ENCODE results near the gene KMT2A. TPM values are rescaled to one million over a fixed set of nuclear protein-coding genes. Genes with fewer than 3 reads are reported as not detected.
"Not testable (repeated sequence)": the region's sequence is repeated elsewhere in the genome, so short reads cannot be mapped to it uniquely, and the experiment has no call there.

Gene KMT2A
- total RNA-seq, 1 experiment from 2014 or later, result 33.2 TPM

- Histone ChIP-seq H3K4me1 (peaks cover 3% of the 10 kb centered on the region), H3K27ac (no peak overlapping the region), H3K27me3 (no peaks in the 10 kb centered on the region), H3K36me3 (peaks cover 5% of the 10 kb centered on the region; the same call in 1 of the 2 replicates), H3K4me3 (no peak overlapping the region), H3K9me3 (replicated peaks) (no peaks in the 10 kb centered on the region)
- no peak for DNase-seq
Observed at GRCh38 chr11:118442908-118443589, 6.8 kb downstream of the KMT2A start.

DNA sequence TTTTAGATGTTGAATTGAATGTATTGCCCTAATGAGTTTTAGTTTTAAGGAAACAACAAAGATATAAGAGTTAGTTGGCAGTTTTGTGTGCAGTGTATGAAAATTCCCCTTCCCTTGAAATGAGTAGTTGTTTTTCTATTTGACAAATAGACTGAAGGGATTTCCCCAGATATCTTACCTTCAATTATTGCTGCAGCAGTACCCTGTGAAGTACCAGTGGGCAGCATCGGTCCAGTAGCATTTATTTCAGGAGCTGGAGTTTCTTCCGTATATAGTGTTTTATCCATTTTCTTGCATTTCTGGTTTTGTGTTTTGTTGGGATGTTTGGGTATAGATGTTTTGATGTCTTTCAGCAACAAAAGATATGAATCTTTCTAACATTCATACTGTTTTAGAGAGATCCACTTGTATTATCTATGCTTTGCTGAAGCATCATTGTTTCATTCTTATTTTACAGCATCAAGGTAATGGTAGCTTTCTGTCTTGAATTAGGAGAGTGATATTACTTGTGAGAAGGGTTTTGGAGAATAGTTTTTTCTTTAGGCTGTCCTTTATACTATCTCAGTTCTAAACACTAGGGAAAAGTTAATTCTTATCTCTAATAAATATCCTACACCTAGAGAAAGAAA, 7.4 kb downstream of the KMT2A start:
- Histone ChIP-seq H3K36me3 (peaks cover 5% of the 10 kb centered on the region; the same call in 1 of the 2 replicates), H3K4me1 (peaks cover 3% of the 10 kb centered on the region), H3K27me3 (no peaks in the 10 kb centered on the region), H3K27ac (no peak overlapping the region), H3K9me3 (replicated peaks) (no peaks in the 10 kb centered on the region), H3K4me3 (no peak overlapping the region)
- no peak for DNase-seq

- DNase-seq, result no peak
- no peaks in the 10 kb centered on the region for H3K9me3 ChIP-seq (replicated peaks)
- no peak overlapping the region for H3K27ac ChIP-seq
- no peaks in the 10 kb centered on the region for H3K4me1 ChIP-seq
- H3K36me3 ChIP-seq, result peaks cover 9% of the 10 kb centered on the region; the same call in 1 of the 2 replicates
- no peaks in the 10 kb centered on the region for H3K27me3 ChIP-seq
- no peak overlapping the region for H3K4me3 ChIP-seq
Observed at GRCh38 chr11:118447423-118447822, 11.1 kb downstream of the KMT2A start.

DNA sequence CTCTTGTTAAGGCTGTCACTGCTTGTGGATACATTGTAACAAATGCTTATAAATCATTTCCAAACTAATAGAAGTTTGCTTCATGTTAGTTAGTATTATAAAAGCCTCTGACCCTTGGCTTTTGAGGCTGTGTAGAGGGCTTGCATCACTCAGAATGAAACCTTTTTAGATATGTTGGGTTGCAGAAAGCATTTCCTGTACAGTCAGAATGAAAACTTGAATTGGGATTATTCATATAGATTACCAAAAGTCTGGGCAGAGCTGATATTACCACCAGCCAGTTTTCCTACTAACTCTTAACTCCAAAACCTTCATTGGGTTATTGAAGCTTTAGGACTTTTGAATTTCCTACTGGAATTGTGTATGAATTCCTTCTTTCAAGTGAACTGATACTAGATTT, 12.0 kb downstream of the KMT2A start:
- no peaks in the 10 kb centered on the region for H3K4me1 ChIP-seq
- H3K27me3 ChIP-seq, result no peaks in the 10 kb centered on the region
- H3K27ac ChIP-seq, result no peak overlapping the region
- H3K9me3 ChIP-seq (replicated peaks), result no peaks in the 10 kb centered on the region
- DNase-seq, result no peak
- H3K4me3 ChIP-seq, result no peak overlapping the region
- peaks cover 9% of the 10 kb centered on the region; the same call in 1 of the 2 replicates for H3K36me3 ChIP-seq

DNA sequence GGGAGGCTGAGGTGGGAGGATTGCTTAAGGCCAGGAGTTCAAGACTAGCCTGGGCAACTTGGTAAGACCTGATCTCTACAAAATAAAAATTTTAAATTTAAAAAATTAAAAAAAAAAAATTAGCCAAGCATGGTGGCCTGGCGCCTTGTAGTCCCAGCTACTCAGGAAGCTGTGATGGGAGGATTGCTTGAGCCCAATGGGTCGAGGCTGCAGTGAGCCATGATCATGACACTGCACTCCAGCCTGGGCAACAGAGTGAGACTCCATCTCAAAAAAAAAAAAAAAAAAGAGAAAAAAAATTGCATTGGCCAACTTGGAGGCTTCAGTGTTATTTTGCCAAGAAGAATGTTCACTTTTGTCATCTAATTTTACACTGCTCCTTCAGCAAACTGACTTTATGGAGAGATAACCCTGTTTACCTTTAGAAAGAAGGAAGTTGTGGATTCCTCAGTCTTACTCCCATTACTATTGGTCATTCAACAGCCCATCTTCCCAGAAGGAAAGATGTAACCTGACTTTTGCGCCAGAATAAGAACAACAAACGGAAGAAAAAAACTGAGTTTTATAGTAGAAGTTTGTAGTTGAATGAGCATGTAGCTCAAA, 13.1 kb downstream of the KMT2A start:
- Histone ChIP-seq H3K4me3 (no peak overlapping the region), H3K27ac (no peak overlapping the region), H3K4me1 (no peaks in the 10 kb centered on the region), H3K9me3 (replicated peaks) (no peaks in the 10 kb centered on the region), H3K27me3 (no peaks in the 10 kb centered on the region), H3K36me3 (peaks cover 9% of the 10 kb centered on the region; the same call in 1 of the 2 replicates)
- DNase-seq, result no peak

GRCh38 chr11:118450451-118450850, 14.2 kb downstream of the KMT2A start:
- Histone ChIP-seq H3K4me1 (no peaks in the 10 kb centered on the region), H3K9me3 (replicated peaks) (no peaks in the 10 kb centered on the region), H3K27me3 (no peaks in the 10 kb centered on the region), H3K27ac (no peak overlapping the region), H3K4me3 (no peak overlapping the region), H3K36me3 (peaks cover 9% of the 10 kb centered on the region; the same call in 1 of the 2 replicates)
- no peak for DNase-seq

GRCh38 chr11:118462178-118462577, 25.9 kb downstream of the KMT2A start:
- Histone ChIP-seq H3K36me3 (no peaks in the 10 kb centered on the region), H3K27me3 (no peaks in the 10 kb centered on the region), H3K4me1 (no peaks in the 10 kb centered on the region), H3K27ac (no peak overlapping the region), H3K4me3 (no peak overlapping the region), H3K9me3 (replicated peaks) (no peaks in the 10 kb centered on the region)
- DNase-seq, result no peak

GRCh38 chr11:118468968-118469367, 32.7 kb downstream of the KMT2A start:
- not testable (repeated sequence) for H3K36me3 ChIP-seq; H3K9me3 ChIP-seq (replicated peaks)

GRCh38 chr11:118471030-118471429, 34.7 kb downstream of the KMT2A start:
- Histone ChIP-seq H3K4me1 (no peaks in the 10 kb centered on the region), H3K36me3 (peaks cover 3% of the 10 kb centered on the region), H3K4me3 (no peak overlapping the region), H3K27me3 (no peaks in the 10 kb centered on the region), H3K27ac (no peak overlapping the region), H3K9me3 (replicated peaks) (no peaks in the 10 kb centered on the region)
- DNase-seq, result no peak

More at GRCh38 chr11:118468968-118469367, 32.7 kb downstream of the KMT2A start:
- not testable (repeated sequence) for H3K4me1 ChIP-seq, H3K4me3 ChIP-seq, DNase-seq, H3K27ac ChIP-seq, H3K27me3 ChIP-seq

DNA sequence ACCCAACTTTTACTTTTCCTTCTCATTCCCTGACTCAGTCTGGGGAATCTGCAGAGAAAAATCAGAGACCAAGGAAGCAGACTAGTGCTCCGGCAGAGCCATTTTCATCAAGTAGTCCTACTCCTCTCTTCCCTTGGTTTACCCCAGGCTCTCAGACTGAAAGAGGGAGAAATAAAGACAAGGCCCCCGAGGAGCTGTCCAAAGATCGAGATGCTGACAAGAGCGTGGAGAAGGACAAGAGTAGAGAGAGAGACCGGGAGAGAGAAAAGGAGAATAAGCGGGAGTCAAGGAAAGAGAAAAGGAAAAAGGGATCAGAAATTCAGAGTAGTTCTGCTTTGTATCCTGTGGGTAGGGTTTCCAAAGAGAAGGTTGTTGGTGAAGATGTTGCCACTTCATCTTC, 37.2 kb downstream of the KMT2A start:
- Histone ChIP-seq H3K4me3 (no peak overlapping the region), H3K4me1 (peaks cover 8% of the 10 kb centered on the region), H3K27me3 (no peaks in the 10 kb centered on the region), H3K36me3 (peaks cover 18% of the 10 kb centered on the region), H3K27ac (no peak overlapping the region), H3K9me3 (replicated peaks) (no peaks in the 10 kb centered on the region)
- no peak for DNase-seq

- no peaks in the 10 kb centered on the region for H3K27me3 ChIP-seq
- peak; percentile 64 to 70 for DNase-seq
- no peak overlapping the region for H3K4me3 ChIP-seq
- peaks cover 40% of the 10 kb centered on the region for H3K36me3 ChIP-seq
- H3K4me1 ChIP-seq, result peaks cover 8% of the 10 kb centered on the region
- H3K9me3 ChIP-seq (replicated peaks), result no peaks in the 10 kb centered on the region
- peak overlapping the region; percentile 43 for H3K27ac ChIP-seq
Observed at GRCh38 chr11:118476676-118477075, 40.4 kb downstream of the KMT2A start.

DNA sequence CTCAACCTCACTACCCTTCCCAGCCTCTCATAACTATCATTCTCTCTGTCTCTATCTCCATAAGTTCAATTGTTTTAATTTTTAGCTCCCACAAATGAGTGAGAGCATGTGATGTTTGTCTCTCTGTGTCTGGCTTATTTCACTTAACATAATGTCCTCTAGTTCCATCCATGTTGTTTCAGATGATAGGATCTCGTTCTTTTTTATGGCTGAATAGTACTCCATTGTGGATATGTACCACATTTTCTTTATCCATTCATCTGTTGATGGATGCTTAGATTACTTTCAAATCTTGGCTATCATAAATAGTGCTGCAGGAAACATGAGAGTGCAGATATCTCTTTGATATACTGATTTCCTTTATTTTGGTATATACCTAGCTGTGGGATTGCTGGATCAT, 44.9 kb downstream of the KMT2A start:
- H3K4me1 ChIP-seq; DNase-seq; H3K27me3 ChIP-seq; H3K27ac ChIP-seq; H3K4me3 ChIP-seq; H3K9me3 ChIP-seq (replicated peaks): not testable (repeated sequence)
- H3K36me3 ChIP-seq, result peaks cover 48% of the 10 kb centered on the region

GRCh38 chr11:118484405-118484804, 48.1 kb downstream of the KMT2A start:
- Histone ChIP-seq H3K4me3 (no peak overlapping the region), H3K9me3 (replicated peaks) (no peaks in the 10 kb centered on the region), H3K36me3 (peaks cover 33% of the 10 kb centered on the region), H3K27me3 (no peaks in the 10 kb centered on the region), H3K27ac (no peak overlapping the region), H3K4me1 (no peaks in the 10 kb centered on the region)
- DNase-seq, result no peak

GRCh38 chr11:118485273-118485672, 49.0 kb downstream of the KMT2A start:
- Histone ChIP-seq H3K36me3 (peaks cover 38% of the 10 kb centered on the region), H3K4me3 (no peak overlapping the region), H3K9me3 (replicated peaks) (no peaks in the 10 kb centered on the region), H3K27me3 (no peaks in the 10 kb centered on the region), H3K27ac (no peak overlapping the region), H3K4me1 (no peaks in the 10 kb centered on the region)
- no peak for DNase-seq

GRCh38 chr11:118488480-118489109, 52.3 kb downstream of the KMT2A start:
- Histone ChIP-seq H3K36me3 (peaks cover 37% of the 10 kb centered on the region), H3K4me1 (no peaks in the 10 kb centered on the region), H3K27me3 (no peaks in the 10 kb centered on the region), H3K4me3 (no peak overlapping the region), H3K27ac (no peak overlapping the region), H3K9me3 (replicated peaks) (no peaks in the 10 kb centered on the region)
- peak; percentile 41 to 73 for DNase-seq

Measured in SJCRH30 (cell line).